HCT116 (cell line): ENCODE measurements around the gene GOSR1.

Experiments used
- CBX3 ChIP-seq: IDR thresholded peaks from 2 replicates; pipeline ENCODE4 v1.6.1; 2012; ENCODE audit warnings: low read depth
- SIN3A ChIP-seq: IDR thresholded peaks from 2 replicates; pipeline ENCODE4 v1.6.1; 2012; ENCODE audit warnings: low read depth
- TF ChIP-seq, protein P1 (sequence below), 3 experiments: fragments of 200-600 bp in 1 of 3; sonication (generic) in 1 of 3; IDR thresholded peaks in 2 of 3; conservative IDR thresholded peaks in 1 of 3; 2 replicates each; pipeline ENCODE4 v1.5.1; 2012 to 2017; ENCODE audit warnings: low read depth in 2 of 3, low read length in 2 of 3, antibody characterized with exemption in 1 of 3, borderline replicate concordance in 1 of 3, control low read depth in 1 of 3, mild to moderate bottlenecking in 1 of 3, mixed read lengths in 1 of 3, mixed run types in 1 of 3, moderate library complexity in 1 of 3; ENCODE audit not compliant: insufficient read depth in 1 of 3

DNA sequence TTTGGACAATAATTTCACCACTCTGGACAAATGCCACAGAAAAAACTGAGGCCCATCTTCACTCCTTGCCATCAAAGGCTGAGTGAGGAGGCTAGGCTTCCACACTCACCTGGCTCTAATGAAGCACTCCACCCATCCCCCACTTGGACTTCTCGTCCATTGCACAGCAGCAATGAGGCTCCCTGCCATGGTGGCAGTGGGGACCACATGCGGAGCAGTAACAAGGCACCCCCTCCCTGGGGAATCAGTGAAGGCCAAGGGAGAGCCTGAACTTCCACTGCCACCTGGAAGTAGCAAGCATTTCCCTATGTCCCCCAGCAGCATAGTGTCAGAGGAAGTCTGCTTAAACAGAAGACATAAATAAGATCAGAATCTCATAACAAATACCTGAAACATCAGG lies 2.0 kb upstream of the GOSR1 start:
- no peak for TF ChIP-seq SIN3A
- TF ChIP-seq, protein P1, sequence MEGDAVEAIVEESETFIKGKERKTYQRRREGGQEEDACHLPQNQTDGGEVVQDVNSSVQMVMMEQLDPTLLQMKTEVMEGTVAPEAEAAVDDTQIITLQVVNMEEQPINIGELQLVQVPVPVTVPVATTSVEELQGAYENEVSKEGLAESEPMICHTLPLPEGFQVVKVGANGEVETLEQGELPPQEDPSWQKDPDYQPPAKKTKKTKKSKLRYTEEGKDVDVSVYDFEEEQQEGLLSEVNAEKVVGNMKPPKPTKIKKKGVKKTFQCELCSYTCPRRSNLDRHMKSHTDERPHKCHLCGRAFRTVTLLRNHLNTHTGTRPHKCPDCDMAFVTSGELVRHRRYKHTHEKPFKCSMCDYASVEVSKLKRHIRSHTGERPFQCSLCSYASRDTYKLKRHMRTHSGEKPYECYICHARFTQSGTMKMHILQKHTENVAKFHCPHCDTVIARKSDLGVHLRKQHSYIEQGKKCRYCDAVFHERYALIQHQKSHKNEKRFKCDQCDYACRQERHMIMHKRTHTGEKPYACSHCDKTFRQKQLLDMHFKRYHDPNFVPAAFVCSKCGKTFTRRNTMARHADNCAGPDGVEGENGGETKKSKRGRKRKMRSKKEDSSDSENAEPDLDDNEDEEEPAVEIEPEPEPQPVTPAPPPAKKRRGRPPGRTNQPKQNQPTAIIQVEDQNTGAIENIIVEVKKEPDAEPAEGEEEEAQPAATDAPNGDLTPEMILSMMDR (IDR thresholded peaks at IDR 0.05 in 2 of 3, conservative IDR thresholded peaks at IDR 0.05 in 1 of 3; ENCODE audit: borderline replicate concordance in 1 of 3, insufficient read depth in 1 of 3, low read depth in 2 of 3, low read length in 2 of 3), result no peak
- no peak for TF ChIP-seq CBX3
